Hepatocyte (in vitro differentiated cells): ENCODE results near the gene AMIGO1.

Experiments
- EZH2 ChIP-seq: fragments of 200-600 bp; sonication (generic); IDR thresholded peaks from 2 replicates; pipeline ENCODE4 v1.6.1; 2016; ENCODE audit warnings: antibody characterized with exemption, mild to moderate bottlenecking, borderline replicate concordance
- EZH2phosphoT487 ChIP-seq: fragments of 200-600 bp; sonication (generic); IDR thresholded peaks from one replicate; pipeline ENCODE4 v1.6.1; 2018; ENCODE audit warnings: antibody characterized with exemption, mild to moderate bottlenecking, low read depth, moderate library complexity; ENCODE audit not compliant: unreplicated experiment, severe bottlenecking
- TF ChIP-seq, protein P1 (sequence below): fragments of 200-600 bp; sonication (generic); IDR thresholded peaks from 2 replicates; pipeline ENCODE4 v1.5.1; 2016; ENCODE audit warnings: antibody characterized with exemption, mild to moderate bottlenecking; ENCODE audit not compliant: poor library complexity

DNA sequence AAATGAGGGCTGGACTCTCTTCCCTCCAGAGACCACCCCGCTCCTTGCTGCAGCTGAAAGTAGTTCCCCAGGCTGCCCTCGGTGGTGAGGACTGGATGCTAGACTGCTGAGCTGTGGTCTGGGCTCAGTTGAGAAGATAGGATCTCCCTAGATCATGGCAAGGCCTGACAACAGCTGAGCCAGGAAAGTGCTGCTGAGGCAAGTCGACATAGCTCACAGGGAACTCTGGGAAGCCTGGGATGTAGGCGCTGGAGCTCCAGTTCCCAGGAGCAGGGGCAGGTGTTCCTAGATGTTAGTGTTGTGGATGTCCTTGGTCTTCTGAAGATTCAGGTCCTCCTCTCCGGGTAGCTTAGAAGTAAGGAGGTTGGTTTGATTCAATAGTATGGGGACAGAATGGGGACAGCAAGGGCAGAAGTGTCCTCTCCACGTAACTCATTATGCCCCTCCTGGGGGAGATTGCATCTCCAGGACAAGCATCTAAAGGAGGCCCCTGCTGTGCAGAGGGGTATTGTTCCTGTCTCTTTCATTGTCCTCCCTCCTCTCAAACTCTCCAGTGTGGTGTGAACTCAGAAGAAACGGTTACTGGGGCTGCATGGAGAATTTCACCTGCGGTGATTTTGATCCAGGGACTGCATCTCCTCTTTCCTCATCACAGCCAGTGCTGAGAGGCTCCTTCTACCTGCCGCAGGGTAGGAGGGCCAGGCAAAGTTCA is 11.9 kb downstream of the AMIGO1 start:
- TF ChIP-seq, protein P1, sequence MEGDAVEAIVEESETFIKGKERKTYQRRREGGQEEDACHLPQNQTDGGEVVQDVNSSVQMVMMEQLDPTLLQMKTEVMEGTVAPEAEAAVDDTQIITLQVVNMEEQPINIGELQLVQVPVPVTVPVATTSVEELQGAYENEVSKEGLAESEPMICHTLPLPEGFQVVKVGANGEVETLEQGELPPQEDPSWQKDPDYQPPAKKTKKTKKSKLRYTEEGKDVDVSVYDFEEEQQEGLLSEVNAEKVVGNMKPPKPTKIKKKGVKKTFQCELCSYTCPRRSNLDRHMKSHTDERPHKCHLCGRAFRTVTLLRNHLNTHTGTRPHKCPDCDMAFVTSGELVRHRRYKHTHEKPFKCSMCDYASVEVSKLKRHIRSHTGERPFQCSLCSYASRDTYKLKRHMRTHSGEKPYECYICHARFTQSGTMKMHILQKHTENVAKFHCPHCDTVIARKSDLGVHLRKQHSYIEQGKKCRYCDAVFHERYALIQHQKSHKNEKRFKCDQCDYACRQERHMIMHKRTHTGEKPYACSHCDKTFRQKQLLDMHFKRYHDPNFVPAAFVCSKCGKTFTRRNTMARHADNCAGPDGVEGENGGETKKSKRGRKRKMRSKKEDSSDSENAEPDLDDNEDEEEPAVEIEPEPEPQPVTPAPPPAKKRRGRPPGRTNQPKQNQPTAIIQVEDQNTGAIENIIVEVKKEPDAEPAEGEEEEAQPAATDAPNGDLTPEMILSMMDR = no peak
- TF ChIP-seq EZH2 = no peak
- TF ChIP-seq EZH2phosphoT487 = no peak
